ENCODE data around the gene LSM11. TPM values are rescaled to one million over a fixed set of nuclear protein-coding genes. Genes with fewer than 3 reads are reported as not detected.
A peak's percentile ranks its signal among the peaks of the same experiment; 100 is the strongest.
"Not testable (repeated sequence)": the region's sequence is repeated elsewhere in the genome, so short reads cannot be mapped to it uniquely, and the experiment has no call there.

LSM11 gene
- total RNA-seq, 5 donors from 2014 or later (not counting 1 experiment from before 2014, with no cell fraction given), result 1.7 to 4.2 (median 3.9) TPM

DNA sequence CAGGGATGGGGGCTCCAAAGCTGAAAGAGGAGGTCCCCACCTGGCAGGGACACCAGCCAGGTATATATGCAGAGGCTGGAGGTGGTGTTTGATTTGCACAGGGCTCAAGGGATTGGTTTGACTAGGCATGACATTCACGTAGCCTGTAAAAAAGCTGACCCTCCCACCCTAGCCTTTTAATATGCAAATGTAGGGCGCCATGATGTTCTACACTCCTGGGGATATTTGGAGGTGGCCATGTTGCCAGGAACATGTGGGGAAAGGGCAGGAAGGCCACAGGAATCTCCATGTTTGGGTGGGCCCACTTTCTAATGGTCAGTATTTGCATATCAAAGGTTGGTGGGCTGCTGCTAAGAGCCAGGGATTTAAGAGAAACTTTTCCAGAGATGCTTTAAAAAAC, 24.3 kb upstream of the LSM11 start:
- Mint-ChIP-seq H3K36me3 (peaks cover 13% of the 10 kb centered on the region), H3K4me3 (no peak overlapping the region), H3K27me3 (no peaks in the 10 kb centered on the region), H3K27ac (no peak overlapping the region), H3K9me3 (peaks cover 0 to 3% (median 0%) of the 10 kb centered on the region in 3 donors), H3K4me1 (peaks cover 17 to 22% (median 20%) of the 10 kb centered on the region in 3 donors)
- no peaks in the 10 kb centered on the region for H3K9me3 ChIP-seq
- H3K27ac ChIP-seq (ENCODE audit: low read length), result no peak overlapping the region
- 100% methylated on average over 1 of the region's 2 CpGs for WGBS (ENCODE audit: insufficient coverage)
- peaks cover 14 to 15% of the 10 kb centered on the region in 2 experiments for H3K4me1 ChIP-seq (ENCODE audit: control insufficient read depth in 1 of 2, extremely low read depth in 1 of 2, insufficient read depth in 2 of 2, low read length in 2 of 2)
- H3K4me3 ChIP-seq (ENCODE audit: control insufficient read depth in 1 of 2, extremely low read depth in 1 of 2, low read length in 1 of 2), result no peak overlapping the region
- POLR2A ChIA-PET, result interaction anchor here (0.6 to 0.7 kb wide), 2 partner anchors 93 to 339 kb away, joined by 4 to 6 read pairs; no protein-coding TSS in a partner anchor
- no peak for ATAC-seq (replicated peaks in 1 of 4)
- H3K27me3 ChIP-seq (replicated peaks in 1 of 2; ENCODE audit: control insufficient read depth in 2 of 2, extremely low read depth in 1 of 2, insufficient read depth in 2 of 2, low read length in 1 of 2), result no peaks in the 10 kb centered on the region
- DNase-seq, result no peak
- CTCF ChIA-PET, result interaction anchor here (0.6 to 2.7 kb wide), 13 partner anchors 22 to 689 kb away, joined by 3 to 16 read pairs (median 4); no protein-coding TSS in a partner anchor
- H3K36me3 ChIP-seq (ENCODE audit: control insufficient read depth in 2 of 2, extremely low read depth in 1 of 2, insufficient read depth in 1 of 2, low read length in 1 of 2), result no peaks in the 10 kb centered on the region

DNA sequence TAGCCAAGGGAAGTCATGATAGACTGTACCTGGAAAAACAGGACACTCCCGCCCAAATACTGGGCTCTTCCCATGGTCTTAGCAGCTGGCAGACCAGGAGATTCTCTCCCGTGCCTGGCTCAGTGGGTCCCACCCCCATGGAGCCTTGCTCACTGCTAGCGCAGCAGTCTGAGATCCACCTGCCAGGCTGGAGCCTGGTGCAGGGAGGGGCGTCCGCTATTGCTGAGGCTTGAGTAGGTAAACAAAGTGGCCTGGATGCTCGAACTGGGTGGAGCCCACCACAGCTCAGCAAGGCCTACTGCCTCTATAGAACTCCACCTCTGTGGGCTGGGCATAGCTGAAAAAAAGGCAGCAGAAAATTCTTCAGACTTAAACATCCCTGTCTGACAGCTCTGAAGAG, 22.4 kb upstream of the LSM11 start:
- DNase-seq (no peak), ATAC-seq (replicated peaks in 1 of 4) (no peak)
- no peaks in the 10 kb centered on the region for H3K27me3 Mint-ChIP-seq
- Histone ChIP-seq H3K9me3 (no peaks in the 10 kb centered on the region), H3K27me3 (replicated peaks in 1 of 2; ENCODE audit: control insufficient read depth in 2 of 2, extremely low read depth in 1 of 2, insufficient read depth in 2 of 2, low read length in 1 of 2) (no peaks in the 10 kb centered on the region), H3K36me3 (ENCODE audit: control insufficient read depth in 2 of 2, extremely low read depth in 1 of 2, insufficient read depth in 1 of 2, low read length in 1 of 2) (no peaks in the 10 kb centered on the region), H3K27ac (ENCODE audit: low read length) (no peak overlapping the region), H3K4me1 (ENCODE audit: control insufficient read depth in 1 of 2, extremely low read depth in 1 of 2, insufficient read depth in 2 of 2, low read length in 2 of 2) (peaks cover 14 to 15% of the 10 kb centered on the region in 2 experiments), H3K4me3 (ENCODE audit: control insufficient read depth in 1 of 2, extremely low read depth in 1 of 2, low read length in 1 of 2) (no peak overlapping the region)
- POLR2A ChIA-PET, result no interaction called here
- WGBS (ENCODE audit: insufficient coverage), result 100% methylated on average over 2 of the region's 6 CpGs
- H3K9me3 Mint-ChIP-seq, result peaks cover 0 to 3% (median 0%) of the 10 kb centered on the region in 3 donors
- peaks cover 18% of the 10 kb centered on the region for H3K36me3 Mint-ChIP-seq
- no peak overlapping the region for H3K27ac Mint-ChIP-seq
- H3K4me3 Mint-ChIP-seq, result no peak overlapping the region
- CTCF ChIA-PET, result no interaction called here
- peaks cover 17 to 22% (median 22%) of the 10 kb centered on the region in 3 donors for H3K4me1 Mint-ChIP-seq

DNA sequence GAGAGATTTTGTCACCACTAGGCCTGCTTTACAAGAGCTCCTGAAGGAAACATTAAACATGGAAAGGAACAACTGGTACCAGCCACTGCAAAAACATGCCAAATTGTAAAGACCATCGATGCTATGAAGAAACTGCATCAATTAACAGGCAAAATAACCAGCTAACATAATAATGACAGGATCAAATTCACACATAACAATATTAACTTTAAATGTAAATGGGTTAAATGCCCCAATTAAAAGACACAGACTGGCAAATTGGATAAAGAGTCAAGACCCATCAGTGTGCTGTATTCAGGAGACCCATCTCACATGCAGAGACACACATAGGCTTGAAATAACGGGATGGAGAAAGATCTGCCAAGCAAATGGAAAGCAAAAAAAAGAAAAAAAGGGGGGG, 20.6 kb upstream of the LSM11 start:
- peaks cover 8 to 13% (median 10%) of the 10 kb centered on the region in 3 donors for H3K4me1 Mint-ChIP-seq
- ATAC-seq (replicated peaks in 1 of 4); H3K4me3 ChIP-seq (ENCODE audit: control insufficient read depth in 1 of 2, extremely low read depth in 1 of 2, low read length in 1 of 2); H3K27ac Mint-ChIP-seq; DNase-seq; POLR2A ChIA-PET; H3K27me3 Mint-ChIP-seq; H3K27ac ChIP-seq (ENCODE audit: low read length); H3K9me3 ChIP-seq; H3K9me3 Mint-ChIP-seq; H3K36me3 ChIP-seq (ENCODE audit: control insufficient read depth in 2 of 2, extremely low read depth in 1 of 2, insufficient read depth in 1 of 2, low read length in 1 of 2); H3K27me3 ChIP-seq (replicated peaks in 1 of 2; ENCODE audit: control insufficient read depth in 2 of 2, extremely low read depth in 1 of 2, insufficient read depth in 2 of 2, low read length in 1 of 2); H3K4me3 Mint-ChIP-seq: not testable (repeated sequence)
- H3K36me3 Mint-ChIP-seq, result peaks cover 20% of the 10 kb centered on the region
- WGBS (ENCODE audit: insufficient coverage), result no CpG with 5 or more reads among the region's 2 CpGs
- CTCF ChIA-PET, result interaction anchor here in 1 of 2 donors (0.6 kb wide), 2 partner anchors 44 to 549 kb away, joined by 3 read pairs; no protein-coding TSS in a partner anchor
- peaks cover 5 to 10% of the 10 kb centered on the region in 2 experiments for H3K4me1 ChIP-seq (ENCODE audit: control insufficient read depth in 1 of 2, extremely low read depth in 1 of 2, insufficient read depth in 2 of 2, low read length in 2 of 2)

DNA sequence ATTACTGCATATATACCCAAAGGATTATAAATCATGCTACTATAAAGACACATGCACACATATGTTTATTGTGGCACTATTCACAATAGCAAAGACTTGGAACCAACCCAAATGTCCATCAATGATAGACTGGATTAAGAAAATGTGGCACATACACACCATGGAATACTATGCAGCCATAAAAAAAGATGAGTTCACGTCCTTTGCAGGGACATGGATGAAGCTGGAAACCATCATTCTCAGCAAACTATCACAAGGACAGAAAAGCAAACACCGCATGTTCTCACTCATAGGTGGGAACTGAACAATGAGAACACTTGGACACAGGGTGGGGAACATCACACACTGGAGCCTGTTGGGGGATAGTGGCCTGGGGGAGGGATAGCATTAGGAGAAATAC, 16.9 kb upstream of the LSM11 start:
- H3K9me3 ChIP-seq; ATAC-seq (replicated peaks in 1 of 4); H3K9me3 Mint-ChIP-seq; H3K27me3 Mint-ChIP-seq; DNase-seq; CTCF ChIA-PET; H3K4me3 ChIP-seq (ENCODE audit: control insufficient read depth in 1 of 2, extremely low read depth in 1 of 2, low read length in 1 of 2); H3K4me3 Mint-ChIP-seq; H3K27me3 ChIP-seq (replicated peaks in 1 of 2; ENCODE audit: control insufficient read depth in 2 of 2, extremely low read depth in 1 of 2, insufficient read depth in 2 of 2, low read length in 1 of 2); H3K36me3 ChIP-seq (ENCODE audit: control insufficient read depth in 2 of 2, extremely low read depth in 1 of 2, insufficient read depth in 1 of 2, low read length in 1 of 2); H3K27ac Mint-ChIP-seq; H3K27ac ChIP-seq (ENCODE audit: low read length); H3K4me1 ChIP-seq (ENCODE audit: control insufficient read depth in 1 of 2, extremely low read depth in 1 of 2, insufficient read depth in 2 of 2, low read length in 2 of 2): not testable (repeated sequence)
- no CpG with 5 or more reads among the region's 2 CpGs for WGBS (ENCODE audit: insufficient coverage)
- Mint-ChIP-seq H3K4me1 (peaks cover 9 to 18% (median 12%) of the 10 kb centered on the region in 3 donors), H3K36me3 (peaks cover 20% of the 10 kb centered on the region)
- POLR2A ChIA-PET, result interaction anchor here in 1 of 2 donors (0.5 kb wide), 1 partner anchor 242 kb away, joined by 3 read pairs; no protein-coding TSS in a partner anchor

DNA sequence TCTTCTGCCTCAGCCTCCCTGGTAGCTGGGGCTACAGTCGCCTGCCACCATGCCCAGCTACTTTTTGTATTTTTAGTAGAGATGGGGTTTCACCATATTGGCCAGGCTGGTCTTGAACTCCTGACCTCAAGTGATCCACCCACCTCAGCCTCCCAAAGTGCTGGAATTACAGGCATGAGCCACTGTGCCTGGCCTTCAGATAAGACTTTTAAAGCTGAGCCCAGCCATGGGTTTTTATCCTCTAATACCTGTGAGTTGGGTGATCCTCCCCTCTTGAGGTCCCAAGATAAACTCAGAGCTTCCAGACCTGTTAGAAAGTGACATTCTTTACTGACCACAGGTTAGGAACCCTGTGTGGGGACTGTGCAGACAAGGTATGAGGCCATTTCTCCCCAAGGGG, 15.7 kb upstream of the LSM11 start:
- Mint-ChIP-seq H3K36me3 (peaks cover 18% of the 10 kb centered on the region), H3K4me1 (peaks cover 14 to 28% (median 24%) of the 10 kb centered on the region in 3 donors)
- H3K27me3 ChIP-seq (replicated peaks in 1 of 2; ENCODE audit: control insufficient read depth in 2 of 2, extremely low read depth in 1 of 2, insufficient read depth in 2 of 2, low read length in 1 of 2); DNase-seq; ATAC-seq (replicated peaks in 1 of 4); POLR2A ChIA-PET; H3K4me3 Mint-ChIP-seq; H3K27ac ChIP-seq (ENCODE audit: low read length); H3K27me3 Mint-ChIP-seq; H3K36me3 ChIP-seq (ENCODE audit: control insufficient read depth in 2 of 2, extremely low read depth in 1 of 2, insufficient read depth in 1 of 2, low read length in 1 of 2); H3K4me3 ChIP-seq (ENCODE audit: control insufficient read depth in 1 of 2, extremely low read depth in 1 of 2, low read length in 1 of 2); H3K9me3 Mint-ChIP-seq; H3K27ac Mint-ChIP-seq; H3K9me3 ChIP-seq: not testable (repeated sequence)
- WGBS (ENCODE audit: insufficient coverage), result no CpG with 5 or more reads among the region's 1 CpG
- H3K4me1 ChIP-seq (ENCODE audit: control insufficient read depth in 1 of 2, extremely low read depth in 1 of 2, insufficient read depth in 2 of 2, low read length in 2 of 2), result peaks cover 0 to 13% of the 10 kb centered on the region in 2 experiments
- CTCF ChIA-PET, result interaction anchor here in 1 of 2 donors (0.8 to 1.7 kb wide), 2 partner anchors 9 to 16 kb away, joined by 3 to 6 read pairs; partner anchors contain the start of gene LSM11

DNA sequence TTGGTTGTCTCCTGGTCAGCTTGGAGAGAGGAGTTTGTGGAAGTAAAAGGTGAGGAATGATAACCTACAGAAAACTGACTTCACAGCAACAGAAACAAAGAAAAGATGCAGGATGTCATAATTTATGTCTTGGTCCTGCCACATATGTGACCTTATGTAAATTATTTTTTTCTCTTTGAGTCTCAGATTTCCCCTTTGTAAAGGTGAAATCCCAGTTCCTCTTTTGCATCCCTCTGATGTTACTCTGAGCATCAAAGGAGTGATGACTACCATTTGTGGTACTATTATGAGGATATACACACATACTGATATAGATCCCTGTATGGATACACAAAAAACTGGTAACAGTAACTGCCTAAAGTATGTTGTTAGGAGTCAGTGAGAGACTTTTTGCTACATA, 13.7 kb upstream of the LSM11 start:
- Histone ChIP-seq H3K4me1 (ENCODE audit: control insufficient read depth in 1 of 2, extremely low read depth in 1 of 2, insufficient read depth in 2 of 2, low read length in 2 of 2) (peaks cover 0 to 13% of the 10 kb centered on the region in 2 experiments), H3K9me3 (no peaks in the 10 kb centered on the region), H3K27ac (ENCODE audit: low read length) (no peak overlapping the region), H3K27me3 (replicated peaks in 1 of 2; ENCODE audit: control insufficient read depth in 2 of 2, extremely low read depth in 1 of 2, insufficient read depth in 2 of 2, low read length in 1 of 2) (no peaks in the 10 kb centered on the region), H3K36me3 (ENCODE audit: control insufficient read depth in 2 of 2, extremely low read depth in 1 of 2, insufficient read depth in 1 of 2, low read length in 1 of 2) (peaks cover 0 to 15% of the 10 kb centered on the region in 2 donors), H3K4me3 (ENCODE audit: control insufficient read depth in 1 of 2, extremely low read depth in 1 of 2, low read length in 1 of 2) (no peak overlapping the region)
- peaks cover 14 to 31% (median 25%) of the 10 kb centered on the region in 3 donors for H3K4me1 Mint-ChIP-seq
- CTCF ChIA-PET, result interaction anchor here in 1 of 2 donors (1.7 to 2.9 kb wide), 2 partner anchors 13 to 14 kb away, joined by 6 to 44 read pairs; partner anchors contain the start of gene LSM11
- POLR2A ChIA-PET, result no interaction called here
- H3K27me3 Mint-ChIP-seq, result no peaks in the 10 kb centered on the region
- no peak for ATAC-seq (replicated peaks in 1 of 4)
- no peak overlapping the region for H3K27ac Mint-ChIP-seq
- peaks cover 17% of the 10 kb centered on the region for H3K36me3 Mint-ChIP-seq
- H3K9me3 Mint-ChIP-seq, result no peaks in the 10 kb centered on the region
- H3K4me3 Mint-ChIP-seq, result no peak overlapping the region
- DNase-seq, result peak in 1 of 35 experiments; percentile 18

All from T-cell (primary cell).